HG03064 (cell line): ENCODE results near the gene PAQR5.
"Not testable (repeated sequence)": the region's sequence is repeated elsewhere in the genome, so short reads cannot be mapped to it uniquely, and the experiment has no call there.

Experiments
- ATAC-seq: cut with Tn5 transposase; IDR thresholded peaks from one replicate; pipeline ENCODE4 v1.9.1; 2021; ENCODE audit warnings: low read depth; ENCODE audit not compliant: unreplicated experiment

The PAQR5 gene, protein sequence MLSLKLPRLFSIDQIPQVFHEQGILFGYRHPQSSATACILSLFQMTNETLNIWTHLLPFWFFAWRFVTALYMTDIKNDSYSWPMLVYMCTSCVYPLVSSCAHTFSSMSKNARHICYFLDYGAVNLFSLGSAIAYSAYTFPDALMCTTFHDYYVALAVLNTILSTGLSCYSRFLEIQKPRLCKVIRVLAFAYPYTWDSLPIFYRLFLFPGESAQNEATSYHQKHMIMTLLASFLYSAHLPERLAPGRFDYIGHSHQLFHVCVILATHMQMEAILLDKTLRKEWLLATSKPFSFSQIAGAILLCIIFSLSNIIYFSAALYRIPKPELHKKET

DNA sequence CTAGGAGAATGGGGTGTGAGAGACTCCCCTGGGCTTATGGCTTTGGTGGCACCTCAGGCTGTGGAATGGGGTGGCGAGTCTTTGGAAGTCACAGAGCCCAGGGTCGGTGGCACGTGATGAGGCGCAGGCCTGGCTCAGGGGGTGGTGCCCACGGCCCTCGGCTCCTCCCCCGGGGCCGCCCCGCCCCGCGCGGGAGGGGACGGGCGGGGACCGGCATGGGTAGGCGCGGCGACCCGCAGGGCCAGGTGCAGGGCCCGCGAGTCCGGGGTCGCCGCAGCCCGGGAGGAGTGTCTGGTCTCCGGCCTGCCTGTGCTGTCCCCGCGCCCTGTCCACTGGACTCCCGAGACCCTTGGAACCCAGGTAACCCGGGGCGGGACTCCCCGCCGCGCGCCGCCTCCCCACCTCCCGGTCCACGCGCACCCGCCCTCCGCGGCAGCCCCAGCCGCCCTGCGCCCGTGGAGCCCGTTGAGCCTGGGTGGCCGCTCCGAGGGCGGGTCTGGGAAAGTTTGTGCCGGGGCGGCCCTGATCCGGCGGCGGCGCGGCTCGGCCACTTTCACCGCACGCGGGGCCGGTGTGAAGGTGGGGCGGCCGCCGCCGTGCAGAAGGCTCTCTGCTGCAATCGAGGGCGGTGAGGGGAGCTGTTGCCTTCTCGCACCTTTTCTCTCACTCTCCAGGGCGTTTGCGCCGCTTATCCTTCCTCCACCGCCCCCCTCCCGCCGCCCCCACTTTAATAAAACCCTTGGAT, at the start of gene PAQR5:
PAQR5 (plus strand) TSS at position 216 of the 745 bp plus-strand sequence. CDS start 61,169 bp downstream, outside the sequence.
- ATAC-seq: no peak

DNA sequence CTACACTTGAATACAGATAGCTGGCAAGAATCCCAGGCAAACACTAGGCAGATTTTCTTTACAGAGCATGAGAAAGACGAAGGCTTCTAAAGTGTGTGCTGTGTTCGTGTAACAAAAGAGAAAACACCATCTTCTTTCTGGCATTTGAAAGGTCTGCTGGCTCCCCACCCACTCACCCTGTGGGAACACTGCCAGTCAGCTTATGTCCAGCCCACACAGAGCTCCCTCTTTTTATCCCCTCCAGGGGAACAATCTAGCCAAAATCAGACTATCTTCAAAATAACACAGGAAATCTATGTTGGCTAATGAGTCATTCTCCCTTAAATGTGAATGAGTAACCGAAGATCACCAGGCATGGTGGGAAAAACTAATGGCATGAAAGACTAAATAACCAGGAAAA, 45.6 kb upstream of the PAQR5 start:
- no peak for ATAC-seq

DNA sequence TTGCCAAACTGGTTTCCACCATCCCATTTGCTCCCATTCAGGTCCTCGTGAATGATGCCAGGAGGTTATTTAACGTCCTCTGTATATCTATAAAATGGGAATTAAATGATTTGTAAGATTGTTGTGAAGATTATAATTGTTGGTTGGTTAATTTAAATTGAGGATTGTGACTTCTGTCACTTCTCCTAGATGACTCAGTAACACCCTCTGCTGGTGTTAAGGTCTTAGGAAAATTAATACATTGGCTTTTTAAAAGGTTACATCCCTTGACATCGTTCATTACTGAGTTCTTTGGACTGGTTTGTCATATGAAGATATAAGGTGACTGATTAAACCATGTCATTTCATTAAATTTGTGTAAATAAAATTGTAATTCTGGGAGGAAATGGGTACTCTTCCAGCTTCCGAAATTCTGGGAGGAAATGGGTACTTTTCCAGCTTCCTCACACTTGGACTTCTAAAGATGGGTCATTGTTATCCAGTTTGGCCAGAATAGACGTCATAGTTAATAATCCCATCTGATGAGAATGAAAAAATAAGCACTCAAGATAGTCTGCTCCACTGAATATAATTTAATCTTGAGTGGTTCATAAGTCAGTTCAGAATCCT, 33.3 kb upstream of the PAQR5 start:
- no peak for ATAC-seq

DNA sequence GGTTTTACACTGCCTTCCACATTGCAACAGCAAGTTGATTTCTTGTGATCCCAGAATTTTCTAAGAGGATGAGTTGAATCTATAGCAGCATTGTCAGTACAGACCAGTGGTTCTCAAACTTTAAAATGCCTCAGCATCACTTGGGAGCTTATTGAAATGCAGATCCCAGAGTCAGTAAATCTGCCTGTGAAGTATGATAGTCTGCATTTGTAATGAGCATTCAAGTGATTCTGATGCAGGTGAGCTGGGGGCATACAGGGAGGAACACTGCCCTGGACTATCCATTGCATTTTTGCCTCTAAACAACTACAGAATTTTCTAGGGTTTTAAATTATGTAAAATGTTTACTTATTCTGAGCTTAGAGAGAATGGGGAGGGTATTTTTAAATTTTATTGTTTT, 27.5 kb upstream of the PAQR5 start:
- no peak for ATAC-seq

DNA sequence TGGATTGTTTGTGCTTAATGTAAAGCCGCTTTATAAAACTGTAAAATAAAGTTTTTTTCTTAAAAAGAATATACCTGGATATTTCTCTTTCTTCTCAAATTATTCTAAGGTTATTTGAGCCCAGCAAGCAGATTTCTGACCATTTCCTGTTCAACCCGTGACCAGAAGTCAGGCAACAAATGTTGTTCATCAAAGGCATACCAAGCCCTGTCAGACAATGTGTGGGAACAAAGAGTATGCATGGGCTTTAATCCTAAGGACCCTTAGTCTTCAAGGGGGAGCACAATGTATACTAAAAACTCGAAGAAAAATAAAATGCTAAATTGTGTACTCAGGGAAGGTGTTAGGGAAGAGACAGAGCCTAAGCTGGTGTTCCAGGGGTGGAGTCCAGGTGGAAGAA, 26.6 kb upstream of the PAQR5 start:
- ATAC-seq: no peak

DNA sequence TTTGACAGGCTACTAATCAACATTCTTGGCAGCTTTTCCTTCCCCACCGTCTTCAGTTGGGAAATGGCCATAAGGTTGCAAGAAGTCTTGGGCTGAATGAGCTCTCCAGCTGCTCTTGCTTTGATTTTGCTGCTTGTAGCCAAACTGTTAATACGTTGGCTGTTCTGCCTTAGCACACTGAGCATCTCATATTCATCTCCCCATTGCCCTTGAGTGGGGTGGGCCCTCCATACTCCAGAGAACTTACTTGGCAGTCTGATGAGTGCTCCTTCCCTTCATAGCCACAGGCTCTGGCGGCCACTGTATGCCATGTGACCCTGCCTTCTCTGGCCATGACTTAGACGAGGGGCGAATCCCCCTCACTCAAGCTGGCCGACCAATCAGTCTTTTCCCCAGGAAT, 25.8 kb upstream of the PAQR5 start:
- no peak for ATAC-seq

DNA sequence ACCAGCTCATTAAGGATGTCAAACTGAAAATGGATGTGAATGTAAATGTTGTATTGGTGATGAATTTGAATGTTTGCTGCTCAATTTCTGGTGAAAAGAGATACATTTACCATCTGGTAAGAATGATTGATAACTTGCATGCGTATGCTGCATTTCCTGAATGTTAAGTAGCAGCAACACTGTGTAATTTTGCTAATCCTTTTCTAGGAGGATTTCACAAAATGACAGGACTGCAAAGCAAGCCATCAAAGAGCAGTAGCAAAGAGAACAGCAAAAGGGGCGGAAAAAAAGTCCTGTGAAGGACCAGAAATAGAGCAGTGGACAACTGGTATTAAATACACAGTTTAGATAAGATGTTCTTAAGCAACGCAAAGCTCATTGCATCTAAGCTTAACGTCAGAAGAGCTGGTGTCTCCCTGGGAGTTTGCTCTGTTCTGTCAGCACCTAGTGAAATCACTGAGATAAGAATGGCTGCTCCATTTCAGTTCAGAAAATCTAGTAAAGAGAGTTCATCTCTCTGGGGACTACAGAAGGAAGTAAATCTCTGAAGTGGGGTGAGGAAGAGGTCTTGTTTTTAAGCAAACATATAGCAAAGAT, 23.5 kb upstream of the PAQR5 start:
- no peak for ATAC-seq

DNA sequence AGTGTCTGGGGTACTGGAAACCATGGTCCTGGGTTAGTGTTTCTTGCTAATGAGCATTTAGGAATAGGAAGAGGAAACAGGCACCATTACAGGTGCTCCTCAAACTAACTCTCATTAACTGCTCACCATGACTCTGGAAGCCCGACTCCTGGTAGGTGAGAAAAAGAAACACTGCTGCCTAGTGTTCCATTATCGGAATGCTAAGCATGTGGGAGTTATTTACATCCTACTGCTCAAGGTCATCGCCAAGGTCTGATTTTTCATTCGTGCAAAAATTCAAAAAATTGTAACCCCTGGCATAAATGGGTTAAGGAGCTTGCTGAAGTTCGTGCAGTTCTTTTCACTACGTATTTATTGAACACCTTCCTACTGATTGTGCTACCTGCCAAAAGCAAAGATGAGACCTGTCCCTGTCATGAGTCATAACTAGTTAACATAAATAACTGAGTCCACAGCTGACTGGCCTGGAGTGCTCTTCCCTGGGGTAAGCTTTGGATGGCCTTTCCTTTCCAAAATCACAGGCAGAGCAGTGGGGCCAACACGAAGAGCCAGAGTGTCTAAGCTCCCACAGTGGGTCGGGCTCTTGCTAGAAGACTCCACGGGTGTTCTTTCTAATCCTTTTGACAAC, 22.7 kb upstream of the PAQR5 start:
- ATAC-seq: no peak

DNA sequence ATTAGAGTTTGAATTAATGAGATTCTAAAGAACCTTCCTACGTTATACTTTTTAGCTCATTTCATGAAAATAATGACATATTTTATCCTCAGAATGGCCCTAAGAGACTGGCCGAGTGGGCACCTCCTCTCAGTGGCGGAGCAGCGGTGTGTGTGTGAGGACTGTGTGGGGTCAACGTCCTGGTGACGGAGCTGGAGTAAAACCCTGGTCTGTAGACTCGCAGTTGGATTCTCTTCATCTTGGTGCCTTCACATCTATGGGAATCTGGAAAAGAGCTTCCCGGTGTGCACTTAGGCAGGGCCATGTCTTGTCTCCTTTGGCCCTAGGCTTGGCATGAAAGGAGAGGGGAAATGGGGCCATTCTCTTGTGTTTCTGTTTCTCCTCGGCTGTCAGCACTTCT, 21.4 kb upstream of the PAQR5 start:
- no peak for ATAC-seq

DNA sequence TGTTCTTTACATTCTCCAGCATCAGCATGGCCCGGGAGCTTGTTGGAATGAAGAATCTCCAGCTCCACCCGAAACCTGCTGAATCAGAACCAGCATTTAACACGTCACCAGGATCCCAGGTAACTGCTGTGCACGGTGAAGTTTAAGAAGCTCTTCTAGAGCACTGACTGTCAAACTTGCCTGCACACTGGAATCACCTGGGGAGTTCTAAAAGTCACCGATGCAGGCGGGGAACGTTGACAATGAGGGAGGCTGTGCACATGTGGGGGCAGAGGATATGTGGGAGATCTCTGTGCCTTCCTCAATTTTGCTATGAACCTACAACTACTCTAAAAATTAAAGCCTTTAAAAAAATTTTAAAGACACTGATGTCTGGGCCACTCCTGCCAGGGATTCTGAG, 19.1 kb upstream of the PAQR5 start:
- no peak for ATAC-seq

DNA sequence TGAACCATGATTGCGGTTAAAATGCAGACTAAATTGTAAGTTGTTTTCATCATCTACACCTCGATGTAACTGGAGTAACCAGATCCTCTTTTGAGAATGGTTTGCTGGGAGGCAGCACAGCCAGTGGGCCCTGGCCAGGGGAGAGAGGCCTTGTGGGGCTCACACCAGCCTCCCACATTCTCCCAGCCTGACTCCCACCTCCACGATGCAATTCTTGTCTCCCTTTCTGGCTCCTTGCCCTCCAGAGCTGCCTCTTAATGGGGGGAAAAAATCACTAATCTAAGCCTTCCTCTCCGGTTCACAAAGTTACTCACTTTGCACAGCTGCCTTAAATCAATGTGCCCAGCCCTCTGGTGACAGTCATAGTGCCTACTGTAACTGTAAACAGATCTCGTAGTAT, 17.9 kb upstream of the PAQR5 start:
- no peak for ATAC-seq

DNA sequence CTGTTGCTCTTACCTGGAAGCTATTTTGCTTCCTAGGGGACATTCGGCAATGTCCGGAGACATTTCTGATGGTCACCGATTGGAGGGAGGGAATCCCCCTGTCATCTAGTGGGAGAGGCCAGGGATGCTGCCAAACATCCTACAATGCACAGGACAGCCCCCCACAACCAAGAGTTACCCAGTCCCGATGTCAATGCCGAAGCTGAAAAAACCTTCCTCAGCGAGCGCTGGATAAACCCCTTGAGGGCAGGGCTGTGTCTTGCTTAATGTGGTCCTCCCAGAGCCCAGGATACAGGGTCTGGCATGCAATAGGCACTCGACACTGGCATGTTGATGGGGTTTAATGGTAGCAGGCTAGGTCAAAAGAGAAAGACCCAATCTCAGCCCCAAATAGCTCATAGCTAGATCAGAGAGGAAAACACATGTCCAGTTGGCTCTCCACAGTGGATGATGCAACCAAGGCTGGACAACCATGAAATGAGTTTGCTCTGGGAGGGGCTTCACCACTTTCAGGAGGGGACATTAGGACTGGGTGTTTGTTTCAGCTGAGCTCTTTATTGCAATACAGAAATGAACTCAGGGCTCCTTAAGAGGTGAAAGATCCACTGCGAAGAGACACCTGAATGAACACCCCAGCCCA, 16.5 kb upstream of the PAQR5 start:
- ATAC-seq: no peak

DNA sequence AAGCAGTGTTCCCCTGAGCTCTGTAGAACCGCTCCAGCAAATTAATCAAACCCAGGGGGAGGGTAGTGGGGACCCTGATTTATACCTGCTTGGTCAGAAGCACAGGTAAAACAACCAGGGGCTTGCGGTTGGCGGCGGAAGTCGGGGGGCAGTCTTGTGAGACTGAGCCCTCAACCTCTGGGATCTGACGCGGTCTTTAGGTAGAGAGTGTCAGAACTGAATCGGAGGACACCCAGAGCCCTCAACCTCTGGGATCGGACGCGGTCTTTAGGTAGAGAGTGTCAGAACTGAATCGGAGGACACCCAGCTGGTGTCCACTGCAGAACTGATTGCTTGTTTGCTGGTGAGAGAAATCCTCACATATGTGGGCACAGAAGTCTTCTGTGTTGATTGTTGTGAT, 12.9 kb upstream of the PAQR5 start:
- ATAC-seq: no peak

DNA sequence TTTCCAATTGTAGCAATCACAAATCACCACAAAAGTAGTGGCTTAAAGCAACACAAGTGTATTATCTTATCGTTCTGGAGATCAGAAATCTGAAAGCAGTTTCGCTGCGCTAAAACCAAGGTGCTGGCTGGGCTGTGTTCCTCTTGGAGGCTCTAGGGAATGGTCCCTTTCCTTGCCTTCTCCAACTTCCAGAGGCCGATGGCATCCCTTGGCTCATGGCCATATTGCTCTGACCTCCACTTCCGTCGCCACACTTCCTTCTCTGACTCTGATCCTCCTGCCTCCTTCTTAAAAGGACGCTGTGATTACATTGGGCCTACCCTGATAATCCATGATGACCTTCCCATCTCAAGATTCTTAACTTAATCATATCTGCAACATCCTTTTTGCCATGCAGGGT, 10.7 kb upstream of the PAQR5 start:
- no peak for ATAC-seq

DNA sequence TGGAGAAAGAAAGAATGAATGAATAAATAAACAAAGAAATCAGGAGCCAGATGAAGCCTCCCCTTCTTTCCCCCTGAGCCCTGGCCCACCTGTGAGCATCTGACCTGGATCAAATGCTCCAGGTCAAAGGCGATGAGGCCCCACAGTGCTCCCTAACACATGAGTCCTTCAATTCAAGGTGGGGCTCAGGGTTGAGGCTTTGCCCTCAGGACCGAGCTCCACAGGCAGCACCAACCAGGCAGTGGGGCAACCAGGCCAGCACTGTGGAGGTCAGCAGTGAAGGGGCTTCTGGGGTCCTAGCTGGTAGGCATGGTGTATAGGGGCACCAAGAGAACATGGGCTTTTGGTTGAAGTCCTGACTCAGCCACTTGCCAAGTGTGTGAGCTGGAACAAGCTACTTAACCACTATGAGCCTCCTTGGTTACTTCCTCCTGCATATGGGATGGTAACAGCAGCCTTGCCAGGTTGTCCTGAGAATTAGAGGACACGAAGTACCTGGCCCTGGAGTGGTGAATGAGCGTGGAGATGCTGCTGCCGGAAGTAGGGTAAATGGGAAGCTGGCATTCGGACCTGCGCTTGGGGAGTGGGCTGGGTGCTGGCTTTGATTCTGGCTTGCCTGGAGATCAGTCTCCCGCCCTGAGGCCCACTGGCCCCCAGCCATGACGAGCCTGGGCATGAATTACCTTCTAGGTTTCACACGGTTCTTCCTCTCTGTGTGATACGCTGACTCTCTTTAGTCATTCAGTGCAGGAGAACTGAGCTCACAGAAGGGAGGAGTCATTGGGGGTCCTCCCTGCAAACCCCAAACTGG, 10.0 kb upstream of the PAQR5 start:
- ATAC-seq: no peak

DNA sequence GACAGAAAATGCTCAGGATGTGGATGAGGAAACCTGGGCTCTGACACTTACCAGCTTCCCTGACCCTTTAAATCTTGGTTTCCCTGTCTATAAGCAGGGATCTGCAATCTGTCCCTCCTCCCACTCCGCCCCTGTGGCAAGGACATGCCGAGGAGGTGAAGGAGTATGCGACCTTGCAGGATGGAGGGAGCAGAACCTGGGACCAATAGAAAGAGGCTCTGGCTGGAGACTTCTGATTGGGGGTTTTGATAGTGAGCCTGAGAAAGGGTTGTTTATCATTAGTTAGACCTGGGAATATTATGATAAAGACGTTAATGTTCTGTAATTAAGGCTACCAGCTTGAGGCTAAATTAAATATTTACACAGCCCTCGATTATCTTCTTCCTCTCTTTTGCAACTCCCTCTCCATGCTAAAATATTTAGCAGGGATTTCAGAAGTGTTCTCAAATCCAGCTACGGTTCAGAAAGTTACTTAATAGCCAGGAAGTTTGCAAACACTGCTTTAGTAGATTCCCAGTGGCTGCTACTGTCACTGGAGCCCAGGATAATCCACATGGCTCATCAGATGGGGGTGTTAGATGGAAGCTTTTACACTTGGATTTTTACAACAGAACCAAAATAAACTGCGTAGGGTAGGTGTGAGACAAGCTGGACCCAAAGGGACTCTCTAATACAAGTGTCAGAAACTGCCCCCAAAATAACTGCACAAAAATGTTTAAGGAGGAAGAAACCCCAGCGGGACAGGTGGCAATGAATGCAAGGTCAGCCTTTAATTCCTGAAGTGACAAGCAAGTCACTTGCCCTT, 9.2 kb upstream of the PAQR5 start:
- ATAC-seq: no peak

DNA sequence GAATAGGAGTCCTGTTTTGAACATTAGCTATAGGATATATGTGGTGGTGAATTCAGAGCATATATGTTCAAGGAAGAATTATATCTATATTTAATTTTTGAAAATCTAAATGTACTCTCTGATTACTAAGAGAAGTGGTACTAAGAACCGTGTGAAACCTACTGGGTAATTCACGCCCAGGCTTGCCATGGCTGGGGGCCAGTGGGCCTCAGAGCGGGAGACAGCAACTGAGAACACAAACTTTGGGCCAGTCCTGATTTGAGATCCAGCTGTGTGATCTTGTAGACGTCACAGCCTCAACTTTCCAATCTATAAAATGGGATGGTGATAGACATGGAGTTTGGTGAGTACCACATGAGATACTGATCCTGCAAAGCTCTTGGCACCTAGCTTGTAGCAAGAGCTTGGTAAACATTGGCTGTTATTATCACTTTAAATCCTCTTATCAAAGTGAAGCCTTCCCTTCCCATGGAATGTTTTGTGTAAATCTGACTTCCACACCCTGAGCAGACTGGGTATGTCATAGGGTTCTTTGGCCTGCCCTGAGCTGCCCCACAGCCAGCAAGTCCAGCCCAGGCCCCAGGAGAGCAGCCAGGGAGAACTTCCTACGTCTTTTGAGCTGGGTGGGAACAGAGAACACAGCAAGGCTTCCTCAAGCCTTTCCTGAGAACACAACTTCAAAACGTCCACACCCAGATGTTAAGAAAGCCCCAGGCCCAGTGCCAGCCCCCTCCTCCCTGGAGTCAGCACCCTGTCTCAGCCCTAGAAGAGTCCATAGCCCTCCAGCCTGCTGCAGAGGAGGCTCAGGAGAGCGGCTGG, 8.2 kb upstream of the PAQR5 start:
- ATAC-seq: no peak

DNA sequence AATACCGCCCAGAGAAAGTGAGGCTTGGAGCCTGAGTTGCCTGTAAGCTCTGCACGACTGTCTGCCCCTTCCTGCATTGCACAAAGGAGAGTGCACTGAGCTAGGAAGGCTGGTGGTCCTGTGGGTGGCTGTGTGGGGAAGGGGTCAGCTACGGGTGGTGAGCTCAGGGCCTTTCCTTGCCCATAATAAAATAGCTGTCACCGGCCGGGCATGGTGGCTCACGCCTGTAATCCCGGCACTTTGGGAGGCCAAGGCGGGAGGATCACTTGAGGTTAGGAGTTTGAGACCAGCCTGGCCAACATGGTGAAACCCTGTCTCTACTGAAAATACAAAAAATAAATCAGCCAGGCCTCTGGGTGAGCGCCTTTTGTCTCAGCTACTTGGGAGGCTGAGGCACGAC, 7.1 kb upstream of the PAQR5 start:
- not testable (repeated sequence) for ATAC-seq
